ENCODE measurements around the gene TNS2.
"Not testable (repeated sequence)": the region's sequence is repeated elsewhere in the genome, so short reads cannot be mapped to it uniquely, and the experiment has no call there.

TNS2 gene

DNA sequence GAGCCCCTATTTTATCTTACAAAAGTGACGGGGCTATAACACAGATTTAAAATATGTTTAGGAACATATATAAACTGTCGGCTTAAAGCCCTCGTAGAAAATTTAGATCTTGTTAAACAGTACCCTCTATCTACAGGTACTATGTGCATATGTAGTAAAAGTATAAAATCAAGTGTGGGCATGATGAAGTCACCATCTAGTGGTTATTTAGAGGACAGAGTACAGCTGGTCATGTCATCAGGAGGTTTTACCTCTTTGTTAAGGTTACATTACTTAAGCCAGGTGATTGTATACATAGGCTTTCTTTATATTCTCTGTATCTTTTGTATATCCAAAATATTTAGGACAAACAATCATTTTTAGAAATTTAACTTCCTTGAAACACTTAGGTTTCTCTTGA lies 18.2 kb upstream of the TNS2 start:
- no peak overlapping the region for H2AFZ ChIP-seq (ENCODE audit: low read depth, low read length, severe bottlenecking)
- no peaks in the 10 kb centered on the region for H3K27me3 ChIP-seq (ENCODE audit: low read length)
- H3K36me3 ChIP-seq (ENCODE audit: low read length): peaks cover 45% of the 10 kb centered on the region
- TF ChIP-seq CTCF (IDR thresholded peaks at IDR 0.05; ENCODE audit: insufficient read depth, low read length, poor library complexity, severe bottlenecking) (no peak), EZH2phosphoT487 (conservative IDR thresholded peaks at IDR 0.05; ENCODE audit: low read length) (no peak)
- H4K20me1 ChIP-seq (ENCODE audit: low read depth, low read length): peaks cover 5% of the 10 kb centered on the region; the same call in 1 of the 2 replicates
- H3K4me3 ChIP-seq (ENCODE audit: insufficient read depth, low read length, poor library complexity, severe bottlenecking): no peak overlapping the region
- peaks cover 3% of the 10 kb centered on the region; the same call in 1 of the 2 replicates for H3K79me2 ChIP-seq (ENCODE audit: insufficient read depth, low read length)
- peaks cover 15% of the 10 kb centered on the region for H3F3A ChIP-seq (ENCODE audit: insufficient read depth)
- H3K27ac ChIP-seq (ENCODE audit: low read depth, low read length): no peak overlapping the region
- H3K9ac ChIP-seq (ENCODE audit: low read length): no peak overlapping the region
- H3K9me3 ChIP-seq (ENCODE audit: insufficient read depth, low read length): no peaks in the 10 kb centered on the region
- no peaks in the 10 kb centered on the region for H3K9me2 ChIP-seq (replicated peaks; ENCODE audit: insufficient read depth, low read length)
- no peak overlapping the region for H3K4me2 ChIP-seq (ENCODE audit: low read depth, low read length, poor library complexity, severe bottlenecking)

- H3K27me3 ChIP-seq (ENCODE audit: low read length); H4K20me1 ChIP-seq (ENCODE audit: low read depth, low read length); H3K9ac ChIP-seq (ENCODE audit: low read length); H3K9me3 ChIP-seq (ENCODE audit: insufficient read depth, low read length); H3K79me2 ChIP-seq (ENCODE audit: insufficient read depth, low read length); H3K9me2 ChIP-seq (replicated peaks; ENCODE audit: insufficient read depth, low read length); H3K4me2 ChIP-seq (ENCODE audit: low read depth, low read length, poor library complexity, severe bottlenecking); H3K4me3 ChIP-seq (ENCODE audit: insufficient read depth, low read length, poor library complexity, severe bottlenecking); H3K27ac ChIP-seq (ENCODE audit: low read depth, low read length); H2AFZ ChIP-seq (ENCODE audit: low read depth, low read length, severe bottlenecking): not testable (repeated sequence)
- H3K36me3 ChIP-seq (ENCODE audit: low read length): peaks cover 46% of the 10 kb centered on the region
- H3F3A ChIP-seq (ENCODE audit: insufficient read depth): peaks cover 25% of the 10 kb centered on the region; the same call in 1 of the 2 replicates
Measured at GRCh38 chr12:53033832-53034231, 16.0 kb upstream of the TNS2 start.

DNA sequence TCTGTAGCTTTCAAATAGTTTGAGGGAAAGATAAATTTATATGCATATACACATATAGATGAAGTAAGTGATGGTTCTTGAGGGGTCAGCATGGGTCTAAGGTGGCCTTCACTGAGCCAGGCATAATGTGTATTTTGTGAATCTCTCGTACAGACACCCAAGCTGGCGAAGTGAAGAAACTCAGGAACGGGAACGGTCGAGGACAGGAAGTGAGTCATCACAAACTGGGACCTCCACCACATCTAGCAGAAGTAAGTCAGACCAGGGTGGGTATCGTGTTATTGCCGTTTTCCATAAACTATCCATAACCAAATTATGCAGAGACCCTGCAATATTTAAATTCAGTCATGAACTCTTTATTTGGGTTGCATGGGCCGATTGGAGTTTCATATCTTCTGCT lies 15.4 kb upstream of the TNS2 start:
- H3K36me3 ChIP-seq (ENCODE audit: low read length): peaks cover 49% of the 10 kb centered on the region
- no peaks in the 10 kb centered on the region for H3K27me3 ChIP-seq (ENCODE audit: low read length)
- H3F3A ChIP-seq (ENCODE audit: insufficient read depth): peaks cover 31% of the 10 kb centered on the region; the same call in 1 of the 2 replicates
- no peak overlapping the region for H3K4me3 ChIP-seq (ENCODE audit: insufficient read depth, low read length, poor library complexity, severe bottlenecking)
- no peak overlapping the region for H2AFZ ChIP-seq (ENCODE audit: low read depth, low read length, severe bottlenecking)
- no peak overlapping the region for H3K9ac ChIP-seq (ENCODE audit: low read length)
- peaks cover 3% of the 10 kb centered on the region; the same call in 1 of the 2 replicates for H3K79me2 ChIP-seq (ENCODE audit: insufficient read depth, low read length)
- peaks cover 5% of the 10 kb centered on the region; the same call in 1 of the 2 replicates for H4K20me1 ChIP-seq (ENCODE audit: low read depth, low read length)
- H3K9me3 ChIP-seq (ENCODE audit: insufficient read depth, low read length): no peaks in the 10 kb centered on the region
- H3K4me2 ChIP-seq (ENCODE audit: low read depth, low read length, poor library complexity, severe bottlenecking): no peak overlapping the region
- TF ChIP-seq CTCF (IDR thresholded peaks at IDR 0.05; ENCODE audit: insufficient read depth, low read length, poor library complexity, severe bottlenecking) (no peak), EZH2phosphoT487 (conservative IDR thresholded peaks at IDR 0.05; ENCODE audit: low read length) (no peak)
- no peak overlapping the region for H3K27ac ChIP-seq (ENCODE audit: low read depth, low read length)
- H3K9me2 ChIP-seq (replicated peaks; ENCODE audit: insufficient read depth, low read length): no peaks in the 10 kb centered on the region

DNA sequence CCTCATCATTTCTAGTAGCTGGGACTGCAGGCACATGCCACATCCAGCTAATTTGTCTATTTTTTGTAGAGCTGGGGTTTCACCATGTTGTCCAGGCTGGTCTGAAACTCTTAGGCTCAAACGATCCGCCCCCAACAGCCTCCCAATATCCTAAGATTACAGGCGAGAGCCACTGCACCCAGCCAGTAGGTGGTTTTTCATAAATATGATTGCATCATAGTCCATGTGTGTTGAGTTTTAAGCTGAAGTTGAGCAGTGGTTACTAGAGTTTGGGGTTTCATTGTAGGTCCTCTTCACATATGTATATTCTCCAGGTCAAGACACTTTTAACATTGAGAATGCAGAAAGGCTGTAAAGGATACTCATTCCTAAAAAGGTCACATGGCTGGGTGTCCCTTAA lies 13.1 kb upstream of the TNS2 start:
- Histone ChIP-seq H3K27me3 (ENCODE audit: low read length) (no peaks in the 10 kb centered on the region), H3K9me3 (ENCODE audit: insufficient read depth, low read length) (no peaks in the 10 kb centered on the region), H3K9ac (ENCODE audit: low read length) (no peak overlapping the region), H4K20me1 (ENCODE audit: low read depth, low read length) (no peaks in the 10 kb centered on the region), H3K4me3 (ENCODE audit: insufficient read depth, low read length, poor library complexity, severe bottlenecking) (no peak overlapping the region), H3K27ac (ENCODE audit: low read depth, low read length) (no peak overlapping the region), H3K79me2 (ENCODE audit: insufficient read depth, low read length) (no peaks in the 10 kb centered on the region; the same call in 1 of the 2 replicates), H3K36me3 (ENCODE audit: low read length) (peaks cover 40% of the 10 kb centered on the region), H2AFZ (ENCODE audit: low read depth, low read length, severe bottlenecking) (no peak overlapping the region), H3K4me2 (ENCODE audit: low read depth, low read length, poor library complexity, severe bottlenecking) (no peak overlapping the region), H3K9me2 (replicated peaks; ENCODE audit: insufficient read depth, low read length) (no peaks in the 10 kb centered on the region), H3F3A (ENCODE audit: insufficient read depth) (peaks cover 32% of the 10 kb centered on the region; the same call in 1 of the 2 replicates)
- TF ChIP-seq EZH2phosphoT487 (conservative IDR thresholded peaks at IDR 0.05; ENCODE audit: low read length) (no peak), CTCF (IDR thresholded peaks at IDR 0.05; ENCODE audit: insufficient read depth, low read length, poor library complexity, severe bottlenecking) (no peak)

Data from SU-DHL-6 (cell line).